Measurements from ENCODE around the gene PTPRK.

The PTPRK gene

GRCh38 chr6:128520436-128521281 lies at the start of gene PTPRK:
Gene PTPRK (minus strand): TSS chr6:128520599. CDS start chr6:128520358, 241 bp downstream.
- FAIRE-seq: no peak

GRCh38 chr6:128567029-128567428 lies 46.6 kb upstream of the PTPRK start:
- FAIRE-seq: no peak

DNA sequence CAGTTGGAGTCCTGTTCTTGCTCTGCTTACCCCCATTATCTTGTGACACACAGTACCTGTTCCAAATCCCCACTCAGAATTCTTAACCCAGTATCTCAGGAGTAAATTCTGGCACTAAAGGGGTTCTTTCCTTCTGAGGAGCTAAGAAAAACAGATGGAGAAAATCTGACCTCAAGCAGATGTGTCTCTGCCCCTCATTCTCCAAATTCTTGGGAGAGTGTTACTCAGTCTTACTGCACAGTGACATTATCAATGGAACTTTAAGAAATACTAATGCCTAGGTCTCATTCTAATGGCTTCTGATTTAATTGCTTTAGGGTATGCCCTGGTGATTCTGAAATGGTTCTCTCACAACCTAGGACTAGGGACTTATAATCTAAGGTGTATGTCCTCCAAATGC lies 40.6 kb upstream of the PTPRK start:
- FAIRE-seq: no peak

DNA sequence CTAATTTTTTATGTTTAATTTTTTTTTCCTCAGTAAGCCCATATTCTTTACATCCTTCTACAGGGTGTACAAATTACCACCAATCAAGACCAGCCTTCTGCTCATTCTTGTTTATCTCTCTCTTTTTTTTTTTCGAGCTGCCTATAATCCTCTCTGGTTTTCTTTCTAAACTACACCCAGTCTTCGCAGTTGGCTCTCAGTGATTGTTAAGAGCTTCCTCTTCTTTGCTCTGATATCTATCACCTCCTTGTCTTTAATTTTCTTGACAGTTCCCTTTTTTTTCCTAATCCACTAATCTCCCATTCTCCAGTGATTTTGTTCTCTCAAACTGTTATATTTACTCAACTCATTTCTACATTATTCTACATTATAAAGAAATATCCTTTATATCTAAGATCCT lies 38.5 kb upstream of the PTPRK start:
- no peak for FAIRE-seq

DNA sequence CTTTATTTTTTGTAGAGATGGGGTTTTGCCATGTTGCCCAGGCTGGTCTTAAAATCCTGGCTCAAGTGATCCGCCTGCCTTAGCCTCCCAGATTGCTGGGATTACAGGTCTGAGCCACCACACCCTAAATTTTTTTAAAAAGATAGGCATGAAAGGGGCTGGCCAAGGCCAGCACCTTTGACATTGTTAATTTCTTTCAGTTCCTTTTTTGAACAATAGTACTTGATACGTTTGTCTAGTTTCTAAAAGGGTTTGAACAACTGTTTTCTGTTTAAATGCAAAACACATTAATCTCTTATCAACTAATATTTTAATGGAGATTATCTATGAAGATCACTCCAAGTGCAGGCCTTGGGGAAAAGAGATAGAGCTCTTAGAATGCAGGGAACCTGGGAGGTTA lies 37.6 kb upstream of the PTPRK start:
- FAIRE-seq: no peak

- no peak for FAIRE-seq
Measured at GRCh38 chr6:128557081-128557480, 36.7 kb upstream of the PTPRK start.

GRCh38 chr6:128554302-128554701 lies 33.9 kb upstream of the PTPRK start:
- FAIRE-seq: no peak

DNA sequence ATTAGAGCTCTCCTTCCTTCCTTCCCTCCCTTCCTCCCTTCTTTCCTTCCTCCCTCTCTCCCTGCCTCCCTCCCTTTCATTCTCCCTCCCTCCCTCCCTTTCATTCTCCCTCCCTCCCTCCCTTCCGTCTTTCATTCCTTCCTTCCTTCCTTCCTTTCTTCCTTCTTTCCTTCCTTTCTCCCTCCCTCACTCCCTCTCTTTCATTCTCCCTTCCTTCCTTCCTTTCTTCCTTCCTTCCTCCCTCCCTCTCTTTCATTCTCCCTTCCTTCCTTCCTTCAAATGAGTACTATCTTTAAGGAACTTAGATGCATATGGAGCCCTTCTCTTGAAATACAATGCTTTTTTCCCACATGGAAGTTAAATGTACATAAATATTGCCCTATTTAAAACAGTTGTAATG lies 20.9 kb upstream of the PTPRK start:
- no peak for FAIRE-seq

DNA sequence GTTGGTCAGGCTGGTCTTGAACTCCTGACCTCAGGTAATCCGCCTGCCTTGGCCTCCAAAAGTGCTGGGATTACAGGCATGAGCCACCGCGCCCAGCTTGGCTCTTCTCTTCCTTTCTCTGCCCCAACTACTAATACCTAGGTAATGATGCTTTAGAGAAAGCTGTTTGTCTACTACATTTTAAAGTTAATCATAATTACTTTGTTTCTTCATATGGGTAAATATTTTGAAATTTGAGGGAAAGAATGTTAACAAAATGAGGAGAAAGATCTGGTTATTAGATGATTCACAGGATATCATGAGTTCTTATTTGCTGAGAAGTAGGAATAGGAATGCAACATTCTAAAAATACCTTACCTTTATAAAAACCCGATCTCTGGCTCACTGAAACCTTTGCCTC lies 18.4 kb upstream of the PTPRK start:
- FAIRE-seq: no peak

- FAIRE-seq: no peak
Measured at GRCh38 chr6:128532827-128533226, 12.4 kb upstream of the PTPRK start.

DNA sequence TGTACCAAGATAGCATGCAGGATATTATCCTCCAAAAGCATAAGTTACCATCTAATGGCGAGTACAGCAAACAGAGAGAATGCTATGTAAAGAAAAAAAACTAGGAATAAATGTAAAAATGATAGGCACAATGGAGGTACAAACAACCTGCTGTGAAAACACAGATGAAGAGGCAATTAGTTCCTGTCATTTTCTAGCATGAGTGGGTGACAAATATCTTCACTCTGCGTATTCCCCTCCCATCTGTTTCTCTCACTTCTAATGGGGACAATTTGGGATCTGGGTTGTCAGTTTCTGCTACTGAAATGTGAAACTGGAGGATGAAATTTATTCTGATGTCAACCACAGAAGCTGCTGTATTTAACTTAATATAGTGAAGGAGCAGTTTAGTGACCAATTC lies 11.7 kb upstream of the PTPRK start:
- no peak for FAIRE-seq

DNA sequence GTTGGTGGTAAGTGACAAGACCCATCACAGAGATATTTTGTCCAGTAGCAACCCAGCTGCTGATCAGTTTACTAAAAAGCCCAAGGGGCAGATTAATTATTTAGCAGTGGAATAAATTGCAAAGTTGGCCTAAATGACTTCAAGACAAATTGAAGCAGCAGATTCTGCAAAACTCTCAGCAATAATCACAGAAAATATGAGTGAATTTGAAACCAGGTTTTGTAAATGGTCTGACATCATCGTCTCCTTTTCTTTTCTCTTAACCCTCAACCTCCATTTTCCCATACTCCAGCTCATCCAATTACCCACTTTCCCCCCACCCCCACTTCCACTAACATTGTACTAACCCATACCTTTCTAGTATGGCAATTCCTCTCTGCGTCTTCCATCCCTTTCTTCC lies 11.3 kb upstream of the PTPRK start:
- no peak for FAIRE-seq

DNA sequence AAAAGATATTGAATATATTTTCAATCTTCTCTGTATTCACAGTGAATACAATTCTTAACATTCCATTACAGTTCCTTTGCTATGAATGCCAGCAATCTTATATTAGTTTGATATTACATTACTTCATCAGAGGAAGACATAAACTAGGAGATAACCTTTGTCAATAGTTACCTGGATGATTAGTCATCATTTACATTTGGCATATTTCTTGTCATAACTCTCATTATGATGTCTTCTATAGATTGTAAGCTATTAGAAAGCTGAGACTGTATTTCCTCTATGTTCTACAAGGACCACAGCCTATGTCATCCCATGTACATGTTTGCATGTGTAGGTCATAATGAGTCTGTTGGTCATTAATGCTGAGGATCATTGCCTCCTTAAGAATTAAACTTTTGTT lies 7.8 kb upstream of the PTPRK start:
- no peak for FAIRE-seq

DNA sequence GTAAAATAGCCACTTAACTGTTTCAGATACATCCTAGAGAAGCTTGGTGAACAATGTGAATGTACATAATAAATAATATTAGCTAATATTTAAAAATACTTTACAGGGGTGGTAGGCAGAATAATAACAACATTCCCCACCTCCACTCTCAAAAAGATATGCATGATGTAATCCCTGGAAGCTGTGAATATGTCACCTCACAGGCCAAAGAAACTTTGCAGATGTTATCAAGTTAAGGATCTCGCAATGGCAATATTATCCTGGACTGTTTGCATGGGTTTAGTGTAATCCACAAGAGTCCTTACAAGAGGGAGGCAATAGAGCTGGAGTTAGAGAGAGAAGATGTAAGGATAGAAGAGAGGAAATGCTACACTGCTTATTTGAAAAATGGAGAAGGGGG lies 7.0 kb upstream of the PTPRK start:
- no peak for FAIRE-seq

DNA sequence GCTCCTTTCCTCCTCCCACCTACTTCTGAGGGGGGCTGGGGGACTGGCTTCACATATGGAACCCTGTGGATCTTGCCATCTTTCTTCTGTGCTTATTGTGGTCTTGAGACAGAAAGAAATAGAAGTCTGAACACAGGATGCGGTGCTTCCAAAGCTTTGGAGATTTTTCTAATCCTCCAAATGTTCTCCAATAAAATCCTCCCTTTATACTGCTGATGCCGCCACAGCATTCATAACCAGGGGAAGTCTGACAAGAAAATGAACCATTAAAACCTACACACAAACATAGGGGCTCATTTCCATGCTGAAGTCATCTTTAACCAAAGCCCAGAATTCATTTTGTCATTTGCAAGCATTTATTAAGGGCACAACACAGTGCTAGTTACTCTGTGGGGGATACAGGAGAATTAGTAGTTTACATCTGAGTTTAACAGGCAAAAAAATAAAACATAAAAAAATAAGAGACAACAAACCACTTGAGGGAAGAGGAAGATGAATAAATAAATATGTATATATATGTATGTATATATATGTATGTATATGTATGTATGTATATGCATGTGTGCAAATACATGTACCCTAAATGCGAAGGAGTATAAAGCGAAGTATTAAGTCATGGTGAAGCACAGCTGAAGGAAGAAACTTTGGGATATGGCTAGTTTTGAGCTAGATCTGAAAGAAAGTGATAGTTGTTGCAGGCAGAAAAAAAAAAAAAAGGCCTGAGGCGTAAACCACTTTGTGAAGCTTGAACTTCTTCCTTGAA lies 5.9 kb upstream of the PTPRK start:
- FAIRE-seq: no peak

DNA sequence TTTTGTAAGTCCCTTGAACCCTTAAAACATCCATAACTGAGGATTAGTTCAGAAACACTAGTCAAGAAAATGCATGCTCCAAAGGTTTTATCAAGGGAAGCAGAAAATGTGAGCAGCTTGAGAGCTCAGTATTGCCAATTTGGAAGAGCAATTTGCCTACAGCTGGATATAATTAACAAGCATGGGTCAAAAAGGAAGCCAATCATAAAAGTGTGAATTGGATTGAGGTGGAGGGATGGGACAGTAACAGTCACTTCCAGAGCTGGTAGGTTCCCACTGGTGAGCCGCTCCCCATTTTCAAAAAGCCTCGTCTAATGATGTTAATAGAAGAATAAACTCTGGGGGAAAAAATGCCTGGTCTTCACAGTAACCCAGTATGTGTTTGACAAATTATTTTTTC lies 5.0 kb upstream of the PTPRK start:
- FAIRE-seq: no peak

DNA sequence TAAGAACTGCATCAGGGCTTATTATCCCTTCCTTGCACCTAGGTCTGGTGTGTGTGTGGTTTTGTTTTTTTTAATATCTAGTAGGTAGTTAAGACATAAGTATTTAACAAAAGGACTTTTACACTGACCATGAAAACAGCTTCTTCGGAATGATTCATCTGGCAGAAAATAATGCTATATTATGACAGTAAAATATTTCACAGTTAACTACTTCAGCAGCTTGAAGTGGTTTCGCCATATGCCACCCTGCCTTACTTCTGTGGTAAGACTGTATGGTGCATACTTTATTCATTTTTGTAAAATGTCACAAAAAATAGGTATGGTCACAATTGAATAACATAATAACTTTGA lies 858 bp upstream of the PTPRK start:
- FAIRE-seq: no peak

DNA sequence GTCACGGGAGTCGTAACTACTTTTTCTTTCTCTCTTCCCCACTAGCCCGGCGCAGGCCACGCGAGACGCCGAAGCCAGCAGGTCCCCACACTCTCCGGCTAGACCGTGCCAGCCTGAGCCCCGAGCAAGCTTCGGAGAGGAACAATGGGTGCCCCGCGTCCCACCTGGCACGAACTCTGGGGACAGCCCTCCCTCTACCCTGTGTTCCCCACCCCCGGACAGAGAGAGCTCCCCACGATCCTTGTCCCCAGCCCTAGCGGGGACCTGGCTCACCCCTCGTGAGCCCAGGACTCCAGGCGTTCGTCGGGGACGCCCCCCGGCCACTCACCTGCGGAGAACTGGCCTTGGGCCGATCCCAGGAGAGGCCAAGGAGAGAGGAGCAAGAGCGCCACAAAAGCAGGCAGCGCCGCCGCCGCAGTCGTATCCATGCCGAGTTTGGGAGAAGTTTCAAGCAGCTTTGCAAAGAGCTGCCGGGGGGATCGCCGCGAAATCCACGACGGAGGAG lies 416 bp downstream of the PTPRK start:
- FAIRE-seq: no peak

GRCh38 chr6:128519132-128519930 lies 1.1 kb downstream of the PTPRK start:
- FAIRE-seq: no peak

DNA sequence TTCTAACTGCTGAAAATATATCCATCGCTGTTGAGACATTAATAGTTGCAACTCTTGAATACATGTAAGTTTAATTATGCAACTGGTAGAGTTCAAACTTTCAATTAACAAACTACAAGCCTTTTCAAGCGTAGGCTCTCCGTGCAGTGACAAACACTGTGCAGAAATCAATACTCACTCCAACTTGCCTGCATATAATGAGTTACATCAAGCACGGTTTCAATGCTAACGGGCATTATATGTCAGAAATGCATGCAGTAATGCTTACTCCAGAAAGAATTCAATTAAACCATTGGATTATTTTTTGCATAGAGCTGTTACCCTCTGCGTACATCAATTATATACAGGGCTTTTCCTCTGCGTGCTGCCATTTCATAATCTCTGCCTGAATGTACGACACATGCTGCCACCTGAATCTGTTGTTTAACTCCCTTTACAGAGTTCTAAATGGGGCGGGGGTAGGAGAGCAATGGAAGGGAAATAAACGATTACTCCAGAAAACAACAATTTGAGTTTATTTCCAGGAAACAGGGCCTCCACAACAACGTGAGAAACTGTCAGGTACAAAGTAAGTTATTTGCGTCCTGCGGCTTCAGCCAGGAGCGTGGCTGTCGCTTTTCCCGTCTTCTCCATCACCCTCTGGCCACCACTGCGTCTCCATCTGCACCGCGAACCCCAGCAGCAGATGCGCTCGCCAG lies 1.8 kb downstream of the PTPRK start:
- no peak for FAIRE-seq

DNA sequence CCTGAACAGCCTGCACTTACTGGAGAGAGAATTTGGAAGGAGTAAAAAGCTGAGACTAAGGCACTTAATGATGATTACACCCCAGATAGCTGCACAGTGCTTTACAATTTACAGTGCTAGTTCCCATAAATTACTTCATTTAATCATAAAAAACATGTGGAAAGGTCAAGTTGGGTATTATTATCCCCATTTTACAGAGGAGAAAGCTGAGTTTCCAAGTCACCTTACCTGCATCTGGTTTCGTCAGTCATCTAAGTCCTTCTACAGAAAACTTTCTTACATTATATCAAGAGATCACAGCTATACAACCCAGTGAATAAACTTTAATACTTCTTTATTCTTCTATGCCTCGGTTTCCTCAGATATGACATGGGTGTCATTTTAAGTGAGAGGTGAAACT lies 3.3 kb downstream of the PTPRK start:
- no peak for FAIRE-seq

DNA sequence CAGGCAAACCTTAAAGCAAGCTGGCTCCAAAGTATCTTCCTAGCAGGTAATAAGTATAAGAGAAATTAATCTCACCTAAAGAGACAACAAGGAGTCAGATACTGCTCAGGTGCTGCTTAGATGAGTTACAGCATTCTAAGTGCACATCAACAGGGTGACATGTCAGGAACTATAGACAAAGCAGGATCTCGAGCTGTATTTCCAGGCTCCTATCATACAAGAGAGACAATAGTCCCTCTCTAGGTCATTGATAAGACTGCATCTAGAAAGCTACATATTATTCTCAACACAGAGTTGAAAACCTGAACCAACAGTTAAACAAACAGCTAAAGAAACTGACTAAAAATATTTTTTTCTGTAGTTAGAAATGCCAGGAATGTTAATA lies 3.9 kb downstream of the PTPRK start:
- no peak for FAIRE-seq

Measured in G401.6 (cell line).